ENCODE measurements around the gene IRAK1BP1.

- TF ChIP-seq POLR2A (IDR thresholded peaks at IDR 0.05): no peak
- TF ChIP-seq CTCF (IDR thresholded peaks at IDR 0.05): no peak
- no peak for TF ChIP-seq POLR2AphosphoS5 (IDR thresholded peaks at IDR 0.05)
- TF ChIP-seq EP300 (IDR thresholded peaks at IDR 0.05): no peak
Measured at GRCh38 chr6:78845567-78845966, 21.8 kb upstream of the IRAK1BP1 start.

Data from stomach (tissue), 4 donors.